GM19438 (cell line): Measurements from ENCODE around the gene ATRIP.
"Not testable (repeated sequence)": the region's sequence is repeated elsewhere in the genome, so short reads cannot be mapped to it uniquely, and the experiment has no call there.

ENCODE experiments used
- ATAC-seq: cut with Tn5 transposase; IDR thresholded peaks from one replicate; pipeline ENCODE4 v1.9.1; 2021; ENCODE audit warnings: low read depth; ENCODE audit not compliant: unreplicated experiment

ATRIP gene

DNA sequence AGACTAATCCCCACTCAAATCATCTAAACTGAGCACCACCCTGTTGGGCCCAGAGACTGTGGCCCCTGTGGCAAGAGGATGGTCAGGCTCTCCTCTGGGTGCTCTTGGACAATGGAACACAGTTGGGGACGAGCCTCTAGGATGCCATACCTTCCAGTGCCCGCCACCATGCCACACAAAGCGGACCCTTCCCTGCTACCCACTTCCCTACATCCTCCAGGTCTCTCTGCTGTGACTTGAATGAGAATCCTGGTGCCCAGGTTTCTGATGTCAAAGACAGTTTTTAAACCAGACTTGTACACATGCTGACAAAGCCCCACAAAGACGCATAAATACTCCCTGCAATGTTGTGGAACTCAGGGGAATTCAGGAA, 11.3 kb upstream of the ATRIP start:
- no peak for ATAC-seq

GRCh38 chr3:48435774-48436476, 10.6 kb upstream of the ATRIP start:
- ATAC-seq: no peak

DNA sequence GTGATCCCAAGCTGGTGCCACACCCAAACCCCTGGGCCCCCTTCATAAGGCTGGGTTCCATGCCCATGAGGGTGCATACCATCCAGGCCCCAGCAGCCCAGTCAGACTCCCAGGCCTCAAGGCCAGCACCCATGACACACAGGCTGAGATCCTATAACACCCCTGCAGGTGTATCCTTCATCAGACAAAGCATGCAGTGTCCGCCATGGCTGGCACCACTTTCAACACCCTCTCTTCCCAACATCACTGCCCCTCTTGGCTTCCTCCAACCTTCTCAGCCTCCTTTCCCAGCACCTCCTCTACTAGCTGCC, 10.1 kb upstream of the ATRIP start:
- ATAC-seq: no peak

GRCh38 chr3:48436855-48437254, 9.7 kb upstream of the ATRIP start:
- no peak for ATAC-seq

- ATAC-seq: no peak
Observed at GRCh38 chr3:48437812-48438211, 8.7 kb upstream of the ATRIP start.

DNA sequence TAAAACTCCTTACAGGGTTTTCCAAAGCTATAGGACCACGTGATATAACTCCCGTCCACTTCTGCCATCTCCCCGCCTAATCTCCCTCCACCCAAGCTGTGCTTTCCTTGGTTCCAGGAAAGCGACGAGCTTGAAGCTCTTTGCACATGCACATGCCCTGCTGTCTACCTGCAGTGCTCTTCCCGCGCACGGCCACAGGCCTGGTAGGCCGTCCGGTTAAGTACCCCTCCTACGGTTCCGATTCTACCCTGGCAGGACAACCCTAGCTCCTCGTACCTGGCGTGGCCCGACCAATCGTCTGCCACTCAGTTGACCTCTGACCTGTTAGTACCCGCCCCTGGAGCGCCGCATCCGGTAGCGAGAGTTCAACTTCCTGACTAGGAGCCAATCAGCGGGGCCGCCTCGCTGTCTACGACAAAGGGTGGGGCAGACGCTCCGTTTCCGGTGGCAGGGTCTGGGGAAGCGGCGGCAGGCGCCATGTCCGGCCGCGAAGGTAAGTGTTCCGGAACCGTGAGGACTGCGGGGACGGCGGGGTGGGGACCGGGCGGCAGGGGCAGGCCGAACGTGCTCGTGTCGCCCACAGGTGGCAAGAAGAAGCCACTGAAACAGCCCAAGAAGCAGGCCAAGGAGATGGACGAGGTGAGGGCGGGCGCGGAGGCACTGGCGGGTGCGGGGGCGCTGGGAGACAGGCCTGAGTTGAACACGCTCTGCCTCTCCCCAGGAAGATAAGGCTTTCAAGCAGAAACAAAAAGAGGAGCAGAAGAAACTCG, 6.5 kb upstream of the ATRIP start, which contains the start of the genes CCDC51 and TMA7:
CCDC51 (minus strand) TSS at position 300 of the 770 bp plus-strand sequence. CDS start 4,991 bp downstream, outside the sequence.
TMA7 (plus strand) TSS at position 438 of the 770 bp plus-strand sequence; CDS start at position 478, 40 bp downstream.
- peak; percentile 95 for ATAC-seq

DNA sequence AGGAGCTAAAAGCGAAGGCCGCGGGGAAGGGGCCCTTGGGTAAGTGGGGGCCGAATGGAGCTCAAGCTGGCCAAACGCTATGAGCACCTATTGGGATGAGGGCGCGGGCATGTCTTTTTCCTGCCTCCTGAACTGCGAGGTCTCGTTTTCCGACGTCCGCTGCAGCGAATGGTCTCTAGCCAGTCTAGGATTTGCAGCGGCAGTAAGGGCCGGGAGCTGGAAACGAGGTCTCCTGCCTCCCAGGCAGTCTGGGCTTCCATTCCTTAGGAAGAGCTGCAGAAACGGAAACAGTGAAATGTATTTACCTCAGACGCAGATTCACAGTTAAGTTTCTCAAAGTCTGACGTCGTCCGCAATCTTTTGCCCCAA, 6.0 kb upstream of the ATRIP start:
- no peak for ATAC-seq

DNA sequence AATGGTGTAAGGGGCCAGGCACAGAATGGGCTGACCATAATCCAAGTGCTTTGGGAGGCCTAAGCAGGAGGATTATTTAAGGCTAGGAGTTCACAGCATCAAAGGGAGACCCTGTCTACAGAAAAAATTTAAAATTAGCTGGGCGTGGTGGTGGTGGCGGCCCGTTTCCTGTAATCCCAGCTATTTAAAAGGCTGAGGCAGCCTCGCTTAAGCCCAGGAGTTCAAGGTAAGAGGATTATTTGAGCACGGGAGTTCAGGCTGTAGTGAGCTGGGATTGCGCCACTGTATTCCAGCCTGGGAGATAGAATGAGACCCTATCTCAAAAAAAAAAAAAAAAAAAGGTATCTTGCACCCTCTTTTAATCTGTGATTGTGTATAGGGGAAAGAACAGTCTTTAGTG, 4.6 kb upstream of the ATRIP start:
- no peak for ATAC-seq

GRCh38 chr3:48445277-48445882, 1.2 kb upstream of the ATRIP start:
- no peak for ATAC-seq

- no peak for ATAC-seq
Observed at GRCh38 chr3:48446043-48446424, 503 bp upstream of the ATRIP start.

GRCh38 chr3:48451270-48451669, 4.7 kb downstream of the ATRIP start:
- no peak for ATAC-seq

GRCh38 chr3:48456456-48456855, 9.9 kb downstream of the ATRIP start:
- ATAC-seq: no peak

DNA sequence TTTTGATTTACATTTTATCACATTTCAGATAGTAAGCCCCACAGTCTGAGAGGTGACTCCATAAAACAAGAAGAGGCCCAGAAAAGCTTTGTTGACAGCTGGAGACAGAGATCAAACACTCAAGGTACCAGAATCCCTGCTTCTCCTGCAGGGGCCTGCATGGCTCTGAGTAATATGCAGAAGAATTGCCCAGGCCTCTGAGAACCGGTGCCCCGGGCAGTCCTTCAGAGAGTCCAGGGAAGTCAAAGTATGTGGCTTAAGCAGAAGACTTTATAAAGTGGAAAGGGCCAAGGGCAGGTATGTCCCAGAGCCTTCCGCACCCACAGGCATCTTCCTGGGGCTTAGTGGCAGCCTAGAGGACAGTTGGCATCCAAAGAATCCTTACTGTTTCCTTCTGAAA, 12.8 kb downstream of the ATRIP start:
- ATAC-seq: no peak

DNA sequence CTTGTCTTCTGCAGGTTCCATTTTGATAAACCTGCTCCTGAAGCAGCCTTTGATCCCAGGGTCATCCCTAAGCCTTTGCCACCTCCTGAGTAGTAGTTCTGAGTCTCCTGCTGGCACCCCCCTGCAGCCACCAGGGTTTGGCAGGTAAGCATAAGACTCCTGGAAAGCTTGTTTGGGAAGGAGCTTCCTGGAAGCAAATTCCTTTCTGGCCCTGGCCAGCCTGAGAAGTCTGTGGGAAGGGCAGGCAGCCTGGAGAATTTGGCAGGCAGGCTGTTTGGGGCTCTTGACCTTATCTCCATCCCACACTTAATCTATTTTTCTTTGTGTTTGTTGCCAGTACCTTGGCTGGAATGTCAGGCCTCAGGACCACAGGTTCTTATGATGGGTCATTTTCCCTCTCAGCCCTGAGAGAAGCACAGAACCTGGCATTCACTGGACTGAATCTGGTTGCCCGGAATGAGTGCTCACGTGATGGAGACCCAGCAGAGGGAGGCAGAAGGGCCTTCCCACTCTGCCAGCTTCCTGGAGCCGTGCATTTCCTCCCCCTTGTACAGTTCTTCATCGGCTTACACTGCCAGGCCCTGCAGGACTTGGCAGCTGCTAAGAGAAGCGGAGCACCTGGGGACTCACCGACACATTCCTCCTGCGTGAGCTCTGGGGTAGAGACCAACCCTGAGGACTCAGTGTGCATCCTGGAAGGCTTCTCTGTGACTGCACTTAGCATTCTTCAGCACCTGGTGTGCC, 13.4 kb downstream of the ATRIP start:
- no peak for ATAC-seq

- no peak for ATAC-seq
Observed at GRCh38 chr3:48460517-48460902, 14.0 kb downstream of the ATRIP start.

- not testable (repeated sequence) for ATAC-seq
Observed at GRCh38 chr3:48461767-48462166, 15.2 kb downstream of the ATRIP start.

- ATAC-seq: no peak
Observed at GRCh38 chr3:48463703-48464102, 17.2 kb downstream of the ATRIP start.

DNA sequence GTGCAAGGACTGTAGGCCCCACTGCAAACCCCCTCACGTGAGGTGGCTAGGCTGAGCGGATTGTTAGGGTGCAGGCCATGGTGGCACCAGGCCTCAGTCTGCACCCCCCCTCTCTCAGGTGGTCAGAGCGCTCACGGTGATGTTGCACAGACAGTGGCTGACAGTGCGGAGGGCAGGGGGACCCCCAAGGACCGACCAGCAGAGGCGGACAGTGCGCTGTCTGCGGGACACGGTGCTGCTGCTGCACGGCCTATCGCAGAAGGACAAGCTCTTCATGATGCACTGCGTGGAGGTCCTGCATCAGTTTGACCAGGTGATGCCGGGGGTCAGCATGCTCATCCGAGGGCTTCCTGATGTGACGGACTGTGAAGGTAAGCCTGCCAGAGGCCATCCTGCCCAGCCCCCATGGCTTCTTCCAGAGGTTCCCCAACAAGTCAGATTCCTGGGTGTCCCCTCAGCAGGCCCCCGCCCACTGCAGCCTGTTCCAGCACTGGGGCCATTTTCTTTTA, 18.2 kb downstream of the ATRIP start:
- no peak for ATAC-seq

- no peak for ATAC-seq
Observed at GRCh38 chr3:48465237-48465530, 18.6 kb downstream of the ATRIP start.

DNA sequence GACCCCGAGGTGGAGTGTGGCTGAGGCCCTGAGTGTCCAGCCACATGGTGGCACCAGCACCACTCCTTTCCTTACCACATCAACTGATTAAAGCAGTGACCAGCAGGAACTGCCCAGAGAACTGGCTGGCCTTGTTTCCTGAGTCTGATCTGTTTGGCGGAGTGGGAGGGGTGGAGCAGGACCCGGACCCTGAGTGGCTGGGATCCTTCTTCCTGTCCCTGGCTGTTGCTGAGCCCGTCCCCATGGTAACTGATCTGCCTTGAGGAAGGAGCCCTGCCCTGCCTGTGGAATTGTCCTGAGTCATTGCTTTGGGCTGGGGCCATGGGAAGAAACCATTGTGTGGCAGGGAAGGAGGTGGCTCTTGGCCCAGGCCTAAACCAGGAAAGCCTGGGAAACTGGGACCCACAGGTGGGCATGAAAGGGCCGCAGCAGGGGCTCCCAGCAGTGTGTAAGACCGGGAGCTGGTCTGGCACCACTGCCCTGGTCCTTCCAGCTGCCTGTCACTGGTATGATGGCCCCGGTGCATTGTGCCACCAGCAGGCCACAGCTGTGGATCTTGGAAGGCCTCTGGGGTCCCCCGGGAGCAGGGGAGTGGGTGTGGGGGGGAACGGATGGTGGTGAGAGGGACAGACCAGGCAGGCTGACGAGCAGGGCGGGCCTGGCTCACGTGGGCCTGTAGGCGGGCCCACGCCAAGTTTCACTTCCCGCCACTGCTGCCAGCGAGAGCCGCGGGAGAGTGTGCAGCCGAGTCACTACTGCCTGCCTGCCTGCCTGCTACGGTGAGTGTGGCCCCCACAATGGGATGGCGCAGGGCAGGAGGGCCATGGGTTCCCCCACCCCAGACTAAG, 19.2 kb downstream of the ATRIP start:
- peak; percentile 91 for ATAC-seq
